GM19035 (cell line): Measurements from ENCODE around the gene RWDD2A.
A peak's percentile ranks its signal among the peaks of the same experiment; 100 is the strongest.

ENCODE experiments used
- ATAC-seq: cut with Tn5 transposase; IDR thresholded peaks from one replicate; pipeline ENCODE4 v1.9.1; 2021; ENCODE audit not compliant: unreplicated experiment

RWDD2A gene

GRCh38 chr6:83198486-83199172, 5.5 kb downstream of the RWDD2A start:
- ATAC-seq, result no peak

GRCh38 chr6:83199173-83199862, 6.2 kb downstream of the RWDD2A start:
- no peak for ATAC-seq

DNA sequence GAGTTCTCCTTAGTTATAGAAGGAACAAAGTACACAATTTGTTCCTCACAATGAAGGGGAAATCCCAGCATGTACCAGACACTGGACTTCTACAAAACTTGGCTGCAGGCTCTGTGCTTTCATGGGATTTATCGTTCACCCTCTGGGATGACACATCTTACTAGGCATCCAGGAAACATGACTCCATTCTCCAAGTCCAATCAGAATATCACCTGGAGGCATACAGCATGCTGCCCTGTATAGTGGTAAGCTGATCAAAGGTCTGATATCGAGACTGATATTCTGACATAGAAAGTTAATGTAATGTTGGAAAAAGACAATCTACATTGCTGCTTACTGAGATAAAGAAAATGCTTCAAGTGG, 6.7 kb downstream of the RWDD2A start:
- ATAC-seq, result no peak

DNA sequence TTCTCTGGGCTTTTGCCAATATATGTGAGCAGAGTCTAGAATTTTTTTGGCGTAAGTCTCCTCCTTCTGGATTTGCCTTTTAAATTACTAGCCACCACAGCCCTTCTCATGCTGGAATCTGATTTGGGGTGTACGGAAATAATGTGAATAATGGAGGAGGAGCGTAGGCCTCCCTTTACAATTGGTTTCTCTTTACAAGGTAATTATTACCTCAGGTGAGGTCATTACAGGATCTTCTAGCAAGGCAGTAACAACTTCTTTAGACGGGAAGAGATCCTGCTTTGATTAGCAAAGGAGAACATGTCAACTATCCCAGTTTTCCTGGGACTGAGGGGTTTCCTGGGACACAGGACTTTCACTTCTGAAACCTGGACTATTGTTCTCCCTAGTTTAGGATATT, 8.9 kb downstream of the RWDD2A start:
- ATAC-seq, result no peak

DNA sequence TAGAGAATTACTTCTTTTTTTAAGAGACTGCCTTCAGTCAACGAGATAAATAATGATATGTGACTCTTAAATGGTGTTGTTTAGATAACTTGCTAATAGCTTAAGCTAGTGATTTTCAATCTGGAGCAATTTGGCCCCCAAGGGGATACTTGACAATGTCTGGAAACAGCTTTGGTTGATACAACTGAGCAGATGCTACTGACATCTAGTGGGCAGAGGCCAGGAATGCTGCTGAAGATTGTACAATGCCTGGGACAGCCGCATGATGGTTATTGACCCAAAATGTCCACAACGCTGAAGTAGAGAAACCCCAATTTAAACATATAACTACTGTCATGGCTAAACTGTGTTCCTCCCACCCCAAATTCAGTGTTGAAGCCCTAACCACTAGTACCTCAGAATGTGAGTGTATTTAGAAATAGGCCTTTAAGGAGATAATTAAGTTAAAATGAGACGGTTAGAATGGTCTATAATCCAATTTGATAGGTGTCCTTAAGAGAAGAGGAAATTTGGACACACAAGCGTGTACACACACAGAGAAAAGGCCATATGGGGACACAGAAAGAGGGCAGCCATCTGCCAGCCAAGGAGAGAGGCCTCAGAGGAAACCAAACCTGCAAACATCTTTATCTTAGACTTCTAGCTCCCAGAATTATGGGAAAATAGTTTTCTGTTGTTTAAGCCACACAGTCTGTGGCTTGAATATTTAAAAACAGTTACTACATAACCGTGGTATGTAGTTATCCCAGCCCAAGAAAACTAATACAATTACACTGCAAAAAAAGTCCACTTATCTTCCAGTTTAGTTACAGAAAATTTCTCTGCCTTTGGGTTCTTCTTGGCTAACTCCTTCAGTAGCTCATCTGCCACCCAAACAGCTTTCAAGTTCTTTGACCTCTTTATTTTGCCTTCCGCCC, 22.2 kb downstream of the RWDD2A start:
- ATAC-seq, result peak; percentile 100

GRCh38 chr6:83216806-83217205, 23.6 kb downstream of the RWDD2A start:
- ATAC-seq, result no peak

DNA sequence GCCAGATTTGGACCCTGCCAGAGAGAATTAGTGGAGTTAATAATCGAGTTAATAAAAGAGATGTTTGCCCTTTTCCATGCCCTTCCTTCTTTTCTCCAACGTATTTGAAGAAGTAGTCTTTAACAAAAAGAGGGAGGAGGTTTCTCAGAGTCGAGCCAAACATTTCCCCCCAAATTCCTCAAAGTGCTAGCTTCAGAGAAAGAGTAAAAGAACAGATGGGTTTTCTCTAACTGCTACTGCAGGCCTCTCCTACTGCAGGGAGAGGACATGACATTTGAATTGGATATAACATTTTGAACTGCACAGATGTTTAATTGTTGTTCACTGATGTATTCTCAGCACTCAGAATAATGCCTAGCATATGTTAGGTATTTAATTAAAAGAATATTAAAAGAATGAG, 25.5 kb downstream of the RWDD2A start:
- no peak for ATAC-seq

DNA sequence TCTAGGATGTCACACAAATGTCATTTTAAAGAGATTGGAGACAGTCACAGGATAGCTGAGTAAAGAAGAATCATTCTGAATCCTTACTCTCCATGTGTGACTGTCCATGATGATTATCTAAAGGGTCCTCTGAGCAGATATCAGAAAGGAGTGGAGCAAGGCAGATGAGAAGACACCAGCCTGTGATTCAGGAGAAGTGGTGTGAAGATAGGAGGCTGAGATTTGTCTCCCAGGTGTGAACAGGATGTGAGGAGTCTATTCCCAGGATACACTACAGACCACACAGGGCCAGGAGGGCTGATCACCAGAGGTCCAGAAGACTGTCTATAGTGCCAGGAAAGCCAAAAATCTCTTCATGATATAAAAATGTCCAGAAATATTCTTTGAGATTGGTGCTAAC, 27.0 kb downstream of the RWDD2A start:
- ATAC-seq, result no peak

DNA sequence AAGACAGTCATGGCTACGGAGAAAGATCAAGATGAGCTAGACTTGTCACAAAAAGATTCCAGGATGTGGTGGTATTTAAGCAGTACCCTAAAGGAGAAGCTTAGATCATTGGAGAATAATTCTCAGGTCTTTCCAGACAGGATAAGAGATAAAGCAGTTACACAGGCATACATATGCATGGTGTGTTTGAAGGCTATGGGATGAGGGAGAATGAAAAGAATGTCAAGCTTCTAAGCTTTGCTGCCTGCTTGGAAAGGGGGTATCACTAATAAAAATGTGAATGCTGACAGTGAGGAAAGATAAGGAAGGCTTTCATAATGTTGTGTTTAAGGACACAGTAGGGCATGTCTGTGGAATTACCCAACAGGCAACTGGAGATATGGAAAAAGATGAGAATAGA, 28.1 kb downstream of the RWDD2A start:
- no peak for ATAC-seq

GRCh38 chr6:83221889-83222479, 28.8 kb downstream of the RWDD2A start:
- ATAC-seq, result peak; percentile 58

DNA sequence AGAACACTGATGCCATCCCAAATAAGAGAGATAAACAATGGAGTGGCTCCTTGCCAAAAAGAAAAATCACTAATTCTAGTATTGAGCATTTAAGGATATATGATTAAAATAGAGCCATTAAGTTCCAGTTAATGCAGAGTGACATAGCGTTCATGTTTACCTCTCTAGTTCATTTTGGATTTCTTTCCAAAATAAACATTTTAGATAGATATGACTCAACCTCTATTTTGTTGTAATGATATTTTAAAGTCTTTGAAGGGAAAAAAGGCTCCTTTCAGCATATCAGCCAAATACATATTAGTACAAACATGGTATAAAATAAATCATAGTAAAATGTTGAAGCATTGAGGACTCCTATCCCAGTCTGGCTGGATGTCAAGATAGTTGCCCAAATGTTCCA, 33.4 kb downstream of the RWDD2A start:
- ATAC-seq, result no peak

DNA sequence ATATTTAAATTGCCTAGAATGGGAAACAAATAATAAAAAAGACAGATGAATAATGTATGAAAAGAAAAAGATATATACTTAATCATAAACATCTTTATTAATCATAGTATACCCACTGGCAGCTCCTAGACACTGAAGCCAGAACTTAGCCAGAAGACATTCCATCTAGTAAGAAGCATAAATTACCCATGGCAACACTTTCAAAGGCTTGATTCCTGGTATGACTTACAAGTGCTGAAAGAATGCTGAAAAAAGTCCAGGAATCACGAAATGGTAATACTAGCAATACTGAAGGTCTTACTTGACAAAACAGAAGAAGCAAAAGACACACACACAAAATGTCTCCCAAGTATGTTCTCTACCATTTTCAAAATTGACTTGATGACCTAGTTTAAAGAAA, 38.0 kb downstream of the RWDD2A start:
- no peak for ATAC-seq

- ATAC-seq, result no peak
Measured at GRCh38 chr6:83247471-83247870, 54.3 kb downstream of the RWDD2A start.
